HG03558 (cell line): Measurements from ENCODE around the gene TEAD1.

ENCODE experiments used
- ATAC-seq: cut with Tn5 transposase; IDR thresholded peaks from one replicate; pipeline ENCODE4 v1.9.1; 2021; ENCODE audit warnings: moderate number of reproducible peaks; ENCODE audit not compliant: unreplicated experiment; ENCODE audit errors: extremely low read depth

TEAD1 gene

GRCh38 chr11:12952094-12952493, 277.9 kb downstream of the TEAD1 start:
- no peak for ATAC-seq

- ATAC-seq, result no peak
Observed at GRCh38 chr11:12958986-12959385, 284.8 kb downstream of the TEAD1 start.

DNA sequence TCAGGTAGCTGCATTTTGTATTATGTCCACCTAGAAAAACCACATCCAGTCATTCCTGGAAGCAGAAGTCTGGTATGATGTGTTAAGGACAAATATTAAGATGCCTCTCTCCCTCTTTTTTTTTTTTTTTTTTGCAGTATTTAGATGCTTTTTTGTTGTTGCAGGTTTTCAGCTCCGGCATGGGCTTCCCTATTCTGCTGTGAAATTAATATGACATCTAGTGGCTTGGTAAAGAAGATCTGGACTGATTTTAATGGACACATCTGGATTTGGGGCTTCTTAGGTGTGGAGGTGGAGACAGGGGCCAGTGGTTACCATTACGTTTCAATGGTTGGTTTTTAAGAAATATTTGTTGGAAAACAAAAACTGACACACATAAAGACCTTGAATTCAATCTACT, 287.4 kb downstream of the TEAD1 start:
- no peak for ATAC-seq

DNA sequence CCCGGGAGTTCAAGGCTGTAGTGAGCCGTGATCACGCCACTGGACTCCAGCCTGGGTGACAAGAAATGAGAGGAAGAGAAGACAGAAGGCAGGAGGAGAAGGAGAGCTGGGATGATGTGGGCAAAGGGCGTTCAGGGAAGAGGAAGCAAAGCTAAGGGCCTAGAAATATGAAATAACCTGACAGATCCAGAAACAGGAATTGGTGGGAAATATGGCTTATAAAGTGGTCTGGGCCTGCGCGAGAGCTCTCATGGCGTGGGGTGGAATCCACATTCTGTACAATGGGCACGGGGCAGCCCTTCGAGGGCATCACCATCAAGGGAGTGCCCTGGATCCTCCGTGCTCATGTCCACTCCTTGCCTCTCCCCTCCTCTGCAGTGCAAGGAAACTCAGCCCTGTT, 288.1 kb downstream of the TEAD1 start:
- ATAC-seq, result no peak

GRCh38 chr11:12963051-12963450, 288.8 kb downstream of the TEAD1 start:
- no peak for ATAC-seq

DNA sequence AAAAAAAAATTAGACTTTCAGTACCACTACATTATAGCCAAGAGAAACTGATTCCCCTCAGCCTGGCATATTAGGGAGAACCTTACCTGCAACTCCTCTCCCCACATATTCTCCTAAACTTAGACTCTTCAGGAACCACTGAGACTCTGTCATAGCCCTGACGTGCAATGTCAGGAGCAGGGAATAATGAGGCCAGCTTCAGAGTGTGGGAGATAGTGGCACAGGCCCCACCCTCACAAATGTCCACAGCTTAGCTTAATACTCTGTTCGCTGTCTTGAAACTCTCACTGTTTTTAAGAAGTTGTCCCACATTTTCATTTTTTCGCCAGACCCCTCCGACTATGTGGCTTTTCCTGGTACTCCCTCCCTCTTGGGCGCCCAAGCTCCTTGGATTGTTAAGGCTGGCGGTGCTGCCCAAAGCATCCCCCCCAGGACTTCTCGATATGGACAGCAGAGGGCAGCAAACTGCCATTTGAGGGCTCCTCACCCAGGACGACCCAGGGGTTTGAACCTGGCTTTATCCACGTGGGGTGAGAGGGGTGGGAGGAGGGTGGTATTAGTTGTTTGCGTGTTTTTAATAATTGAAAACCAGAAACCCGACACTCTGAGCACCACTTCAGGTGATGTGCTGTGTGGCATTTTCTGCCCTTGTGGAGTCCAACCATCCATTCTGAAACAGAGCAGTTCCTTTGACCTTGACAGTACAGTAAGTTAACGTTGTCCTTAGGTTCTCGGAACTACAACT, 289.7 kb downstream of the TEAD1 start:
- ATAC-seq, result no peak

DNA sequence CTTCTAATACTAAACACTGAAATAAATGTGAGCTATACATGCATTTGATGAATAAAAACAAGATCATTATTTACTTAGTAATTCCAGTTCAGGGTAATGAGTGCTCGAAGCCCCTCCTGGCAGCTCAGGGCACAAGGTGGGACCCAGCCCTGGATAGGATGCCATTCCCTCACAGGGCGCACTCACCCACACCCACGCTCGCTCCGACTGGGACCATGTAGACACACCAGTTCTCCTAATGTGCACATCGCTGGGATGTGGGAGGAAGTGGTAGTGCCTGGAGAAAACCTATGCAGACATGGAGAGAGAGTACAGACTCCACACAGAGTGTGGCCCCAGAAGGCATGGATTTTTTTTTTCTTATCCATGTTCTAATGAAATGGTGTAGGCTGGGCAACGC, 290.4 kb downstream of the TEAD1 start:
- no peak for ATAC-seq

DNA sequence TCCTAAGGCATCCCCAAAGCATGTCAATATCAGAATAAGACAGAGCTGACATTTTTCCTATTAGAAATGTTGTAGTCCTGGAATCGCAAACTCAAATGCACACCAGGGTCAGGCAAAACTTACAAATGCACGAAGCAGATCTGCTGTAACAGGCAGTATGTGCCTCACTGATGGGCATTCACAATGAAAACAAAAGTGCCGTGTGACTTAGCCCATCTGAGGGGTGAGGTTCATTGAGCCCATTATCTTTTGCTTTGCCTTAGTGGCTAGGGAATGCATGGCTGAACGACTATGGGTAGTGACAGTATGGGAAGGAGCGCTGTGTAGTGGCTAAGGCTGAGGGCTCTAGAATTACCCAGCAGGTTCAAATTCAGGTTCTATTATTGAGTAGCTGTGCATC, 291.8 kb downstream of the TEAD1 start:
- no peak for ATAC-seq

DNA sequence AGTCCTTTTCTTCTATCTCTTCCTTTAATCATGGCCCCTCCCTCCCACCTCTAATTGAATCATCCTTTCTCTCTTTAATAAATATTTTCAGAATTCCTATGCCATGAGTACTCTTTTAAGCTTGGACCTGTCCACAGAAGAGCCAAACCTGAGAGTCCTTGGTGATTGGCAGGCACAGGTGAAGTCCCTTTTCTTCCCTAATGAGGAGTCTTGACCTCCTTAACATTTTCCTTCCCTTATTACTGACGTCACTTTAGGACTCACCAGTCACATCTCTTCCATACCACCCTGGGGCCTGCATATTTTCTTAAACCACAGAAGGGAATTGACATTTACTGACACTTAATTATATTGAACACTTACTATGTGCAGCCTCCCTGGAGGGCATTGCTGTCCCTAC, 293.9 kb downstream of the TEAD1 start:
- no peak for ATAC-seq

DNA sequence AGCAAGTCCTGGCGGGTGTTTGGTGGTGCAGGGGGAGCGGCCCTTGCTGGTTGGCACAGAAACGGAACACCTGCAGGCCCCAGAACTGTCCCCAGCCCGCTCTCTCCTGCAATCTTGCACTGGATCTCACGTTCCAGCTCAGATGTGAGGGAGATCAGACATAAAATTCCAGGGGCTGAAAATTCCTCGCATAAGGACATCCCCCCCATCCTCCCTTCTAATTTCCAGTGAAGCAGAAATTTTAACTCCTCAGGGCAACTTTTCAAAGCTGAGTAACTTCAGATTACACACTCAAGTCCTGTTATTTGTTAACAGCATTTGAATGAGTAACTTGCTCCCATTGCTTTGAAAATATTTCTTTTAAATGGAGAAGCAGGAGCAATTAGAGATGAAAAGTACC, 294.6 kb downstream of the TEAD1 start:
- no peak for ATAC-seq

DNA sequence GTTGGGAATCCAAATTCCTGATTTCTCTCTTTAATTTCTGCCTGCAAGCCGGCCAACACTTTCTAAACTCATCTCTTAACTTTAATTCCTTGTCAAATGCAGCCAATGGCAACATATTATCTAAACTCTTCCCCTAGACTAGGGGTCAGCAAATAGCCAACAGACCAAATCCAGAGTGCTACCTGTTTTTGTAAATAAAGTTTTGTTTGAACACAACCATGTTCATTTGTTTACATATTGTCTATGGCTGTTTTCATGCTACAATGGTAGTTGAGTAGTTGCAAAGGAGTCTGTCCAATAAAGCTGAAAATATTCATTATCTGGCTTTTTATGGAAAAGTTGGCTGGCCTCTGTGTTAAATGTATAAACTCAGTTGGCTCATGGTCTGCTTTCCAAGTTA, 297.7 kb downstream of the TEAD1 start:
- no peak for ATAC-seq

DNA sequence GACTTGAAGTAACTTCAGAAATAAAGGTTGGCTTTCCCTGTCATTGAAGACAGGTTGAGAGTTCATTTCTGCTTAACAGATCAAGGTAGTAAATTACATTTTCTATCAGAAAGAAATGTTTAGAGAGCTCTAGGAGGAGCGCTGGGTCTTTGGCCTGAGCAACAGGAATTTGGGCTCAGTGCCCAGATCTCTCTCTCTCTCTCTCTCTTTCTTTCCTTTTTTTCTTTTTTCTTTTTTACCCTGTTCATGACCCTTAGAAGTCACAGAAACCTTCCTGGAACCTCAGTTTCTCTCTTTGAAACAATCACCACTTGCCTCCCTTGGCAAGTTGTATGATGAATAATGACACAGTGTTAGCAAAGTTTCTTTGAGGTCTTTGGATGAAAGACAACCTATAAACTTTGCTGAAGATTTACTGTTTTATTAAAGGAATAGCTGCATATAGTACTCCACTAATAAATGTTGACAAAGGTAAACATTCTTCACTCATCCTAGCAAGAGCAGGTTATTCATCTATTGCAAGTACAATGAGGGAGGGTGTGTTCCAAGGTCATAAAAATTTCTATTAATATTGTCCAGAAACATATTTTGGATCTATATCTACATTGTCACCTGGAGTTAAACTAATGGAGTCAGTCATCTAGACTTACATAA, 299.4 kb downstream of the TEAD1 start:
- ATAC-seq, result no peak

GRCh38 chr11:12975195-12975594, 301.0 kb downstream of the TEAD1 start:
- ATAC-seq, result no peak

GRCh38 chr11:12979928-12980689, 305.9 kb downstream of the TEAD1 start:
- ATAC-seq, result no peak

DNA sequence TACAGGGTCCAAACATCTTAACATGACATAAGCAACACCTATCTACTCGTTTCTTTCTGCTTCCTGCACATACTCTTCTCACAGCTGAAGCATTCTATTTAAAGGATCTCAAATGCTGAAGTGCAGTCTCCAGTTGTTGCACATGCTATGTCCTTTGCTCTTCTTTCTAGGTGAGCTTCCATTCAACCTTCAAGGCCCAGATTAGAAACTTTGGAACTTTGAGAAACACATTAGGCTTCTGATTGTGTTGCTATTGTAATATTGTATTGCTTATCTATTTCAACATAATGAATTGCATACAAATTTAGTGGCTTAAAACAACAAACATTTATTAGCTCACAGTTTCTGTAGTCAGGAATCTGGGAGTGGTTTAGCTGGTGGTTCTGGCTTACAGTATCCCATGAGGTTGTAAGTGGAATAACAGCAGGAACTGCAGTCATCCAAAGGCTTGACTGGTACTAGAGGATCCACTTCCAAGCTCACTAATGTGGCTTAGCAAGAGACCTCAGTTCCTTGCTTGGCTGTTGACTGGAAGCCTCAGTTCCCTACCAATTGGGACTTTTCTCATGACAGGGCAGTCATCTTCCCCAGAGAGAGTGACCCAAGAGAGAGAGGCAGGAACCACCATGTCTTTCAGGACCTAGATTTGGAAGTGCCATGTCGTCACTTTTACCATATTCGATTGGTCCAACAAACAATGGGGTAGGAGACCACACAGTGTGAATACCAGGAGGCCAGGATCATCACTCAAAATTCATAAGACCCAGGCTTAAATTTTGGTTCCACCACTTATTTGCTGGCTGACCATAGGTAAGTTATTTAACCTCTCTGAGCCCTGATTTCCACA, 307.7 kb downstream of the TEAD1 start:
- no peak for ATAC-seq

DNA sequence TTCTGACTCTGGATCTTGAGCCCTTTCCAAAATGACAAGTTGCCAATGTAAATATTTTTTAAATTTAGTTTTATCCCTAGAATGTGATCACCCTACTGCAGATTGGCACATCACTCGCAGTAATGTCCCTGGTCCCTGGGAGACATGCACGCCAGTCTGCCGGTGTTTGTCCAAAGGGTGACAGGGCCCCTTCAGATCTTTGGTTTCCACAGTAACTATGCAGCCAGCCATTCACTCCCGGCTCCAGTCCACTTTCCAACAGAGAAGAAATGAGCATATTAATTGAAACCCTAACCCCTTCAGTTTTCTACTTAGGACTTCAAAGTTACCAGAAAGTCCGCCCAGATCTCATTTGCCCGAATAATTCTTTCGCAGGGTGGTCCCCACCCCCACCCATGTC, 309.1 kb downstream of the TEAD1 start:
- ATAC-seq, result no peak

- no peak for ATAC-seq
Observed at GRCh38 chr11:12986194-12986898, 312.1 kb downstream of the TEAD1 start.

- ATAC-seq, result no peak
Observed at GRCh38 chr11:12989428-12990161, 315.4 kb downstream of the TEAD1 start.

GRCh38 chr11:12990162-12990480, 315.9 kb downstream of the TEAD1 start:
- no peak for ATAC-seq
